Activated naive CD8-positive, alpha-beta T cell treated with anti-CD3 and anti-CD28 coated beads for 36 hours (primary cell): Measurements from ENCODE around the gene CYP2B6. TPM values are rescaled to one million over a fixed set of nuclear protein-coding genes. Genes with fewer than 3 reads are reported as not detected.
"Not testable (repeated sequence)": the region's sequence is repeated elsewhere in the genome, so short reads cannot be mapped to it uniquely, and the experiment has no call there.

Experiments used
- DNase-seq: peaks from one replicate; pipeline ENCODE4 v3.0.0; 2021
- H3K27ac Mint-ChIP-seq: one replicate; pipeline ENCODE4 v1.8.0; 2022; ENCODE audit warnings: mild to moderate bottlenecking, moderate library complexity, mixed read lengths
- H3K27me3 Mint-ChIP-seq: one replicate; pipeline ENCODE4 v1.8.0; 2022; ENCODE audit warnings: mild to moderate bottlenecking, mixed read lengths
- H3K36me3 Mint-ChIP-seq: one replicate; pipeline ENCODE4 v1.8.0; 2021; ENCODE audit warnings: mild to moderate bottlenecking, mixed read lengths
- H3K4me1 Mint-ChIP-seq: one replicate; pipeline ENCODE4 v1.8.0; 2021; ENCODE audit warnings: mixed read lengths
- H3K4me3 Mint-ChIP-seq: one replicate; pipeline ENCODE4 v1.8.0; 2022; ENCODE audit warnings: mild to moderate bottlenecking, moderate library complexity, mixed read lengths
- H3K9me3 Mint-ChIP-seq: one replicate; pipeline ENCODE4 v1.8.0; 2022; ENCODE audit warnings: mixed read lengths
- total RNA-seq, 2 experiments: library from RNA; stranded (reverse); gene quantifications; one replicate each; pipeline ENCODE4 v1.2.3, GENCODE V29; 2021

CYP2B6 gene
- total RNA-seq, 2 experiments from 2014 or later, result not detected

- Mint-ChIP-seq H3K4me3 (no peak overlapping the region), H3K36me3 (no peaks in the 10 kb centered on the region), H3K4me1 (no peaks in the 10 kb centered on the region), H3K27me3 (peaks cover 33% of the 10 kb centered on the region), H3K9me3 (no peaks in the 10 kb centered on the region), H3K27ac (no peak overlapping the region)
- DNase-seq, result no peak
Observed at GRCh38 chr19:41009700-41010235, 18.7 kb downstream of the CYP2B6 start.

GRCh38 chr19:41013359-41013758, 22.3 kb downstream of the CYP2B6 start:
- H3K27me3 Mint-ChIP-seq, result peaks cover 22% of the 10 kb centered on the region
- H3K4me3 Mint-ChIP-seq, result no peak overlapping the region

GRCh38 chr19:41014643-41015042, 23.6 kb downstream of the CYP2B6 start:
- DNase-seq, result no peak
- H3K27ac Mint-ChIP-seq, result peak overlapping the region; percentile 3
- no peak overlapping the region for H3K4me3 Mint-ChIP-seq
- no peaks in the 10 kb centered on the region for H3K9me3 Mint-ChIP-seq
- H3K36me3 Mint-ChIP-seq, result no peaks in the 10 kb centered on the region
- H3K4me1 Mint-ChIP-seq, result peaks cover 3% of the 10 kb centered on the region
- peaks cover 18% of the 10 kb centered on the region for H3K27me3 Mint-ChIP-seq

More at GRCh38 chr19:41013359-41013758, 22.3 kb downstream of the CYP2B6 start:
- Mint-ChIP-seq H3K27ac (no peak overlapping the region), H3K4me1 (peaks cover 3% of the 10 kb centered on the region), H3K36me3 (no peaks in the 10 kb centered on the region), H3K9me3 (no peaks in the 10 kb centered on the region)
- no peak for DNase-seq

GRCh38 chr19:41016488-41017071, 25.5 kb downstream of the CYP2B6 start:
- Mint-ChIP-seq H3K27ac (no peak overlapping the region), H3K9me3 (no peaks in the 10 kb centered on the region), H3K4me1 (peaks cover 3% of the 10 kb centered on the region), H3K27me3 (peaks cover 15% of the 10 kb centered on the region), H3K4me3 (no peak overlapping the region), H3K36me3 (no peaks in the 10 kb centered on the region)
- DNase-seq, result no peak

GRCh38 chr19:41018736-41019290, 27.7 kb downstream of the CYP2B6 start:
- H3K27me3 Mint-ChIP-seq, result peaks cover 4% of the 10 kb centered on the region
- H3K36me3 Mint-ChIP-seq, result no peaks in the 10 kb centered on the region
- H3K27ac Mint-ChIP-seq, result no peak overlapping the region
- H3K4me3 Mint-ChIP-seq, result no peak overlapping the region
- H3K9me3 Mint-ChIP-seq, result no peaks in the 10 kb centered on the region
- DNase-seq, result no peak
- peaks cover 3% of the 10 kb centered on the region for H3K4me1 Mint-ChIP-seq

GRCh38 chr19:41019346-41019745, 28.3 kb downstream of the CYP2B6 start:
- peaks cover 4% of the 10 kb centered on the region for H3K27me3 Mint-ChIP-seq
- no peak overlapping the region for H3K4me3 Mint-ChIP-seq
- H3K9me3 Mint-ChIP-seq, result no peaks in the 10 kb centered on the region
- H3K27ac Mint-ChIP-seq, result no peak overlapping the region
- no peaks in the 10 kb centered on the region for H3K36me3 Mint-ChIP-seq
- peaks cover 3% of the 10 kb centered on the region for H3K4me1 Mint-ChIP-seq
- DNase-seq, result no peak

GRCh38 chr19:41023193-41023592, 32.1 kb downstream of the CYP2B6 start:
- H3K4me1 Mint-ChIP-seq, result no peaks in the 10 kb centered on the region
- DNase-seq, result no peak
- no peak overlapping the region for H3K4me3 Mint-ChIP-seq
- H3K9me3 Mint-ChIP-seq, result no peaks in the 10 kb centered on the region
- H3K36me3 Mint-ChIP-seq, result no peaks in the 10 kb centered on the region
- no peak overlapping the region for H3K27ac Mint-ChIP-seq
- peaks cover 24% of the 10 kb centered on the region for H3K27me3 Mint-ChIP-seq

- Mint-ChIP-seq H3K36me3 (no peaks in the 10 kb centered on the region), H3K4me3 (no peak overlapping the region), H3K9me3 (no peaks in the 10 kb centered on the region), H3K27me3 (peaks cover 24% of the 10 kb centered on the region), H3K4me1 (no peaks in the 10 kb centered on the region), H3K27ac (no peak overlapping the region)
- no peak for DNase-seq
Observed at GRCh38 chr19:41025411-41025810, 34.3 kb downstream of the CYP2B6 start.

GRCh38 chr19:41025871-41026270, 34.8 kb downstream of the CYP2B6 start:
- DNase-seq, result no peak
- no peaks in the 10 kb centered on the region for H3K36me3 Mint-ChIP-seq
- no peaks in the 10 kb centered on the region for H3K9me3 Mint-ChIP-seq
- peaks cover 20% of the 10 kb centered on the region for H3K27me3 Mint-ChIP-seq
- H3K4me3 Mint-ChIP-seq, result no peak overlapping the region
- no peaks in the 10 kb centered on the region for H3K4me1 Mint-ChIP-seq
- H3K27ac Mint-ChIP-seq, result no peak overlapping the region

- Mint-ChIP-seq H3K27ac (no peak overlapping the region), H3K4me1 (no peaks in the 10 kb centered on the region), H3K36me3 (no peaks in the 10 kb centered on the region), H3K27me3 (peaks cover 20% of the 10 kb centered on the region), H3K4me3 (no peak overlapping the region), H3K9me3 (no peaks in the 10 kb centered on the region)
- no peak for DNase-seq
Observed at GRCh38 chr19:41027273-41027967, 36.3 kb downstream of the CYP2B6 start.

GRCh38 chr19:41029524-41030432, 38.7 kb downstream of the CYP2B6 start:
- Mint-ChIP-seq H3K4me1 (peaks cover 2% of the 10 kb centered on the region), H3K27ac (no peak overlapping the region), H3K4me3 (no peak overlapping the region), H3K27me3 (peaks cover 20% of the 10 kb centered on the region), H3K9me3 (peaks cover 2% of the 10 kb centered on the region), H3K36me3 (no peaks in the 10 kb centered on the region)
- DNase-seq, result no peak

GRCh38 chr19:41030651-41031050, 39.6 kb downstream of the CYP2B6 start:
- Mint-ChIP-seq H3K4me3 (no peak overlapping the region), H3K27ac (no peak overlapping the region), H3K27me3 (peaks cover 12% of the 10 kb centered on the region), H3K4me1 (peaks cover 2% of the 10 kb centered on the region), H3K9me3 (peaks cover 2% of the 10 kb centered on the region), H3K36me3 (no peaks in the 10 kb centered on the region)
- DNase-seq, result no peak

- Mint-ChIP-seq H3K27ac (no peak overlapping the region), H3K9me3 (peaks cover 2% of the 10 kb centered on the region), H3K4me1 (peaks cover 2% of the 10 kb centered on the region), H3K27me3 (no peaks in the 10 kb centered on the region), H3K36me3 (no peaks in the 10 kb centered on the region), H3K4me3 (no peak overlapping the region)
- no peak for DNase-seq
Observed at GRCh38 chr19:41031916-41032315, 40.8 kb downstream of the CYP2B6 start.

GRCh38 chr19:41033324-41033723, 42.2 kb downstream of the CYP2B6 start:
- not testable (repeated sequence) for H3K36me3 Mint-ChIP-seq, H3K27ac Mint-ChIP-seq, H3K4me1 Mint-ChIP-seq, H3K9me3 Mint-ChIP-seq, DNase-seq, H3K4me3 Mint-ChIP-seq, H3K27me3 Mint-ChIP-seq

- Mint-ChIP-seq H3K4me3 (no peak overlapping the region), H3K4me1 (no peaks in the 10 kb centered on the region), H3K27ac (no peak overlapping the region), H3K36me3 (no peaks in the 10 kb centered on the region), H3K9me3 (peaks cover 4% of the 10 kb centered on the region), H3K27me3 (no peaks in the 10 kb centered on the region)
- no peak for DNase-seq
Observed at GRCh38 chr19:41039806-41040205, 48.7 kb downstream of the CYP2B6 start.
